ENCODE measurements around the gene SLC13A4. TPM values are rescaled to one million over a fixed set of nuclear protein-coding genes. Genes with fewer than 3 reads are reported as not detected.
A peak's percentile ranks its signal among the peaks of the same experiment; 100 is the strongest.

Gene SLC13A4
- total RNA-seq, 6 donors from 2014 or later: 0.20 to 0.30 TPM; not detected in 4

DNA sequence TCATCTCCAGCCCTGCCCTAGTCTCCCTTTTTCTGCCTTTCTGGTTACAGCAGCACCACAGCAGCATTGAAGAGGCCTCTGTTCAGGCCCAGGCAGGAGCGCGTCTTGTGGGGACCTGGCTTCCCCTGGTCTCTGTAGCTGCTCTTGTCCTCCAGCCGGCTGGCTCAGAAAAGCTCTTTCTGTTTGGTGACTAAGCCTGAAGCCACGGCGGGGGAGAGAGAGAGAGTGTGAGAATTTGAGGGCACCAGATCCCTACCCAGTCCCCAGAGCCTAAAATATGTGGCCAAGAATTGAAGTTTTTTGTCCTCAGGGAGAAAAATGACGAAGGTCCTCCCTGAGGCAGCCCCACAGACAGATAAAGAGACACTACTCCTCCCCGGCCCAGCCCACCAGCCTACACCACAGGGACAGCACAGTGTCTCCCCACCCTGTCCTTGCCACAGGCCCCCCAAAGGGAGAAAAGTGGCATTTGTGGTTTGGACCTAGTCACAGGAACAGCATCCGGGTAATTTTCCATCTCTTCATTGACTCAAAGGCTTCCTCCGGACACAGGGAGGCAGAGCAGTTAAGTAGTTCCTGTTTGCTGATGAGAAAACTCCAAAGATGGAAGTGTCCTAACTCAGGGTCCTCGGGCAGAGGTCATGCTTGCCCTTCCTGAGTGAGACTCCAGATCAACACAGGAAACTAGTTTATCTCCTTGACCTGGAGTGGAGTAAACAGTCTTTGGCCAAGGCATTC lies 33.9 kb upstream of the SLC13A4 start:
- H3K27me3 ChIP-seq: no peaks in the 10 kb centered on the region
- H3K27ac ChIP-seq: peak overlapping the region; percentile 34 to 80 (median 56)
- peaks cover 2 to 11% (median 7%) of the 10 kb centered on the region in 4 donors for H3K4me1 ChIP-seq
- H3K9me3 ChIP-seq: no peaks in the 10 kb centered on the region
- H3K4me3 ChIP-seq: no peak overlapping the region
- ATAC-seq (ENCODE audit: low FRiP score in 2 of 2) (no peak), DNase-seq (no peak)
- 65 to 67% methylated on average over 10 of the region's 10 CpGs for WGBS, 2 donors
- TF ChIP-seq, protein P1, sequence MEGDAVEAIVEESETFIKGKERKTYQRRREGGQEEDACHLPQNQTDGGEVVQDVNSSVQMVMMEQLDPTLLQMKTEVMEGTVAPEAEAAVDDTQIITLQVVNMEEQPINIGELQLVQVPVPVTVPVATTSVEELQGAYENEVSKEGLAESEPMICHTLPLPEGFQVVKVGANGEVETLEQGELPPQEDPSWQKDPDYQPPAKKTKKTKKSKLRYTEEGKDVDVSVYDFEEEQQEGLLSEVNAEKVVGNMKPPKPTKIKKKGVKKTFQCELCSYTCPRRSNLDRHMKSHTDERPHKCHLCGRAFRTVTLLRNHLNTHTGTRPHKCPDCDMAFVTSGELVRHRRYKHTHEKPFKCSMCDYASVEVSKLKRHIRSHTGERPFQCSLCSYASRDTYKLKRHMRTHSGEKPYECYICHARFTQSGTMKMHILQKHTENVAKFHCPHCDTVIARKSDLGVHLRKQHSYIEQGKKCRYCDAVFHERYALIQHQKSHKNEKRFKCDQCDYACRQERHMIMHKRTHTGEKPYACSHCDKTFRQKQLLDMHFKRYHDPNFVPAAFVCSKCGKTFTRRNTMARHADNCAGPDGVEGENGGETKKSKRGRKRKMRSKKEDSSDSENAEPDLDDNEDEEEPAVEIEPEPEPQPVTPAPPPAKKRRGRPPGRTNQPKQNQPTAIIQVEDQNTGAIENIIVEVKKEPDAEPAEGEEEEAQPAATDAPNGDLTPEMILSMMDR (IDR thresholded peaks at IDR 0.05): no peak
- TF ChIP-seq POLR2A (IDR thresholded peaks at IDR 0.05) (no peak), EP300 (IDR thresholded peaks at IDR 0.05) (no peak), POLR2AphosphoS5 (IDR thresholded peaks at IDR 0.05) (peak in 1 of 2 donors; percentile 33)
- H3K36me3 ChIP-seq: no peaks in the 10 kb centered on the region

DNA sequence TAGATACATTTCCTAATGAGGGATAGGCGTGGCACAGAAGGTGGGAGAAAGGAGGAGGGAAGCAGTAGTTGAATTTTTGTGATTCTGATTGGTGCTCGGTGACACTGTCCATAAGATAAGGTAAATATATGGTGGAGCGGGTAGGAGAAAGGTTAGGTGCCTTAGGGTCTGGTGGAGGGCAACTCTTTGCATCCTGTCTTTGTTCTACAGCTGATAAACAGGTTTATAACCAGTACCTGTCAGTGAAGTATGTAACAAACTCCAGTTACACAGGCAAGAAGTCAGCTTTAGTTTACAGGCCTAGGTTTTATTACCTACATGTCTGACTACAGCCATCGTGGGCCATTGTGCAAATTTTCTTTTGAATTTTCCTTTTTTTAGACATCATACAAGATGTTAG lies 31.5 kb upstream of the SLC13A4 start:
- Histone ChIP-seq H3K4me3 (no peak overlapping the region), H3K9me3 (no peaks in the 10 kb centered on the region), H3K4me1 (peaks cover 2 to 11% (median 7%) of the 10 kb centered on the region in 4 donors), H3K27ac (peak overlapping the region in 1 of 4 donors; percentile 70), H3K36me3 (no peaks in the 10 kb centered on the region), H3K27me3 (no peaks in the 10 kb centered on the region)
- no peak for DNase-seq
- 85% methylated on average over 4 of the region's 4 CpGs for WGBS, 2 donors
- TF ChIP-seq, protein P1 (IDR thresholded peaks at IDR 0.05): no peak
- TF ChIP-seq POLR2AphosphoS5 (IDR thresholded peaks at IDR 0.05): no peak
- TF ChIP-seq POLR2A (IDR thresholded peaks at IDR 0.05): no peak
- no peak for TF ChIP-seq EP300 (IDR thresholded peaks at IDR 0.05)
- no peak for ATAC-seq (ENCODE audit: low FRiP score in 2 of 2)

DNA sequence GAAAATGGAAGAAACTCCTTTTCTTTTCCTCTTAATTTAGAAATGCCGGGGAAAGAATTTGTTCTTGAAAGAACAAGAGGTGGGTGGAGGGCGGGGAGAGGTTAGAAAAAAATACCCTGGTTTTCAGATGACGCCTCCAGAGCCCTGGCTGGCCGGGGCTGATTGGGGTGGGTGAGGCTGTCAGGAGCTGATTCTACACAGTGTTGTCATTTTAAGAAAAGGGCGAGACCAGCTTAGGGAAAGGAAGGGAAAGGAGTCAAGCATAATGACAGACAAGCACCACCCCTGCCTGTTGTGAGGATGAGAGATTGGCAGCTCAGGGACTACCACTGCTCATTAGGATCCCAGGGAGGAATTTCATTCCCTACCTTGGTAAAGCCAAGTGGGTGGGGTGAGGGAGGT lies 30.5 kb upstream of the SLC13A4 start:
- 23 to 31% methylated on average over 5 of the region's 5 CpGs for WGBS, 2 donors
- ATAC-seq (ENCODE audit: low FRiP score in 2 of 2) (peak in 1 of 2 donors; percentile 86), DNase-seq (no peak)
- H3K9me3 ChIP-seq: no peaks in the 10 kb centered on the region
- peak overlapping the region; percentile 42 to 73 (median 70) for H3K27ac ChIP-seq
- no peaks in the 10 kb centered on the region for H3K27me3 ChIP-seq
- H3K4me1 ChIP-seq: peaks cover 2 to 11% (median 7%) of the 10 kb centered on the region in 4 donors
- peak overlapping the region in 2 of 4 donors; percentile 21 to 24 for H3K4me3 ChIP-seq
- H3K36me3 ChIP-seq: no peaks in the 10 kb centered on the region
- no peak for TF ChIP-seq POLR2A (IDR thresholded peaks at IDR 0.05)
- TF ChIP-seq POLR2AphosphoS5 (IDR thresholded peaks at IDR 0.05): no peak
- TF ChIP-seq, protein P1 (IDR thresholded peaks at IDR 0.05): no peak
- TF ChIP-seq EP300 (IDR thresholded peaks at IDR 0.05): no peak

DNA sequence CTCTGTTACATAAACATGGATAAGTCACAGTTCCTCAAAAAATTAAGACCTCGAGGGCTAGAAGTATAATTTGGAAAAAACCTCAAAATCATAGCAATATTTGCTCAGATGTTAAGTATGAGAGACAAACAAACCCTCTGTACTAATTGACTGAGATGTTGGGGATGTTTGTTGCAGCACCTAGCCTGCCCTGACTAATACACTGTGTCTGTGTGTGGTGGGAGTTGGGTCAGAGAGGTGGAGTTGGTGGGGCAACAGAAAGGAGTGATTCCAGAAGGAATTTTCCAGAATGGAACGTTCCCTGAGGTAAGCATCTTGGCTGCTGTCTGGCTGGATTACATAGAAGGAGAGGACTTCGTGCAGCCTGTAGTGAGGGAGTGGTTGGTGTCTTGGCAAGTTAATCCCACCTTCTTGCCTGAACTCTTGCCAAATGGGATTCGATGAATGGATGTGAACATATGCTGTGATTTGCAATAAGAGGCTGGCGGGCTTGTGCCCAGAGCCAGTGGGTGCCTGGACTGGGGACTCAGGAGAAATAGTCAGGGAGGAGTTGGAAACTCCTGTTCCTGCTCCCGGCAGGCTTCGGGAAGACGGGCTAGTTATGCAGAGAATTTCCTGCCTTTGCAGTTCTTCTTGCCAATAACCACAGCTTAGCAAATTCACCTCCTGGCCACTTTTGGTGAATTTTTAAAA lies 29.9 kb upstream of the SLC13A4 start:
- DNase-seq (no peak), ATAC-seq (ENCODE audit: low FRiP score in 2 of 2) (peak in 1 of 2 donors; percentile 79)
- Histone ChIP-seq H3K4me1 (peaks cover 2 to 11% (median 7%) of the 10 kb centered on the region in 4 donors), H3K9me3 (no peaks in the 10 kb centered on the region), H3K27ac (peak overlapping the region; percentile 42 to 73 (median 70)), H3K36me3 (no peaks in the 10 kb centered on the region), H3K27me3 (no peaks in the 10 kb centered on the region), H3K4me3 (peak overlapping the region in 2 of 4 donors; percentile 21 to 24)
- TF ChIP-seq EP300 (IDR thresholded peaks at IDR 0.05): no peak
- no peak for TF ChIP-seq POLR2AphosphoS5 (IDR thresholded peaks at IDR 0.05)
- TF ChIP-seq, protein P1 (IDR thresholded peaks at IDR 0.05): no peak
- TF ChIP-seq POLR2A (IDR thresholded peaks at IDR 0.05): no peak
- 43 to 44% methylated on average over 8 of the region's 8 CpGs for WGBS, 2 donors

Measured in upper lobe of left lung (tissue), 6 donors.